Activated CD8-positive, alpha-beta T cell treated with anti-CD3 and anti-CD28 coated beads for 36 hours (primary cell): ENCODE measurements around the gene MYL7. TPM values are rescaled to one million over a fixed set of nuclear protein-coding genes. Genes with fewer than 3 reads are reported as not detected.

Experiments used
- ATAC-seq: fragments of 200-7000 bp; cut with Tn5 transposase; one replicate; pipeline ENCODE4 v1.10.0; 2021; ENCODE audit warnings: mild to moderate bottlenecking, moderate library complexity
- CTCF ChIA-PET: fragments of 350-600 bp; sonication (Branson Sonifier 250); formaldehyde crosslinking; loops from one replicate; lab custom pipeline; 2021; ENCODE audit warnings: antibody characterized with exemption; lab: Charles Lee
- POLR2A ChIA-PET: fragments of 350-600 bp; sonication (Branson Sonifier 250); formaldehyde crosslinking; loops from one replicate; lab custom pipeline; 2021; ENCODE audit warnings: antibody characterized with exemption; lab: Charles Lee
- DNase-seq: peaks from one replicate; pipeline ENCODE4 v3.0.0-alpha.2; 2020
- H3K27ac Mint-ChIP-seq: one replicate; pipeline ENCODE4 v1.8.0; 2021; ENCODE audit warnings: mild to moderate bottlenecking, mixed read lengths
- H3K27me3 Mint-ChIP-seq: one replicate; pipeline ENCODE4 v1.8.0; 2021; ENCODE audit warnings: mixed read lengths
- H3K36me3 Mint-ChIP-seq: one replicate; pipeline ENCODE4 v1.8.0; 2021; ENCODE audit warnings: low read depth, mixed read lengths
- H3K4me1 Mint-ChIP-seq: one replicate; pipeline ENCODE4 v1.8.0; 2021; ENCODE audit warnings: low read depth, mixed read lengths
- H3K4me3 Mint-ChIP-seq: one replicate; pipeline ENCODE4 v1.8.0; 2021; ENCODE audit warnings: mild to moderate bottlenecking, moderate library complexity, mixed read lengths
- H3K9me3 Mint-ChIP-seq: one replicate; pipeline ENCODE4 v1.8.0; 2021; ENCODE audit warnings: mixed read lengths
- CTCF ChIP-seq: fragments of 200-600 bp; IDR thresholded peaks from one replicate; pipeline ENCODE4 v1.8.0; 2022; ENCODE audit warnings: antibody characterized with exemption, mild to moderate bottlenecking
- intact Hi-C: fragments of 100-400 bp; cut with micrococcal nuclease; formaldehyde crosslinking; loops from one replicate; pipeline ENCODE4 v1.10.0; 2022
- total RNA-seq, 2 experiments: library from RNA; stranded (reverse); gene quantifications; one replicate each; pipeline ENCODE4 v1.2.3, GENCODE V29; 2021

The MYL7 gene
- total RNA-seq, 2 experiments from 2014 or later = not detected

GRCh38 chr7:44152971-44153947 lies 12.1 kb upstream of the MYL7 start:
- H3K9me3 Mint-ChIP-seq = no peaks in the 10 kb centered on the region
- ChIA-PET CTCF (no interaction called here), POLR2A (no interaction called here)
- DNase-seq = no peak
- no peaks in the 10 kb centered on the region for H3K4me1 Mint-ChIP-seq
- no peaks in the 10 kb centered on the region for H3K27me3 Mint-ChIP-seq
- H3K4me3 Mint-ChIP-seq = no peak overlapping the region
- TF ChIP-seq CTCF = no peak
- intact Hi-C loops = no loop called here
- no peaks in the 10 kb centered on the region for H3K36me3 Mint-ChIP-seq
- ATAC-seq = no peak
- no peak overlapping the region for H3K27ac Mint-ChIP-seq

DNA sequence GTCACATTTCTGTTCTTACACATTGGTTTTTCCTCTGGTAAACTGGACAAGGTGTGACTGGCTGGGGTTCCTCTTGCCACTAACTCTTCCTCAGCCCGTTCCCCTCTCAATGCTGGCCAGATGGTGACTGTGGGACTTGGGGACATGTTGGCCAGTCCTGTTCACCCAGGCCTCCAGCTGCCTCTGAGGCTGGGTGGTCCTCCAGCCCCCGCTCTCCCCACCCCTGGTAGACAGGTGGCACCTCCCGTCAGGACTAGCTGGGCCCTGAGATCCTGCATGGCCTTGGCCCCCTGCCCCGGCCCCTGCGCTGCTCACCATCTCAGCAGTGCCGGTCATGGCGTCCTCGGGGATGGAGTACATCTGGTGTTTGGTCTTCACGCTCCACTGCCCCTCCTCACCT lies 10.8 kb upstream of the MYL7 start:
- no peaks in the 10 kb centered on the region for H3K4me1 Mint-ChIP-seq
- CTCF ChIA-PET = no interaction called here
- H3K27me3 Mint-ChIP-seq = no peaks in the 10 kb centered on the region
- intact Hi-C loops = no loop called here
- no peaks in the 10 kb centered on the region for H3K36me3 Mint-ChIP-seq
- POLR2A ChIA-PET = no interaction called here
- no peak overlapping the region for H3K27ac Mint-ChIP-seq
- no peak for DNase-seq
- no peak for ATAC-seq
- H3K9me3 Mint-ChIP-seq = no peaks in the 10 kb centered on the region
- H3K4me3 Mint-ChIP-seq = no peak overlapping the region
- no peak for TF ChIP-seq CTCF

DNA sequence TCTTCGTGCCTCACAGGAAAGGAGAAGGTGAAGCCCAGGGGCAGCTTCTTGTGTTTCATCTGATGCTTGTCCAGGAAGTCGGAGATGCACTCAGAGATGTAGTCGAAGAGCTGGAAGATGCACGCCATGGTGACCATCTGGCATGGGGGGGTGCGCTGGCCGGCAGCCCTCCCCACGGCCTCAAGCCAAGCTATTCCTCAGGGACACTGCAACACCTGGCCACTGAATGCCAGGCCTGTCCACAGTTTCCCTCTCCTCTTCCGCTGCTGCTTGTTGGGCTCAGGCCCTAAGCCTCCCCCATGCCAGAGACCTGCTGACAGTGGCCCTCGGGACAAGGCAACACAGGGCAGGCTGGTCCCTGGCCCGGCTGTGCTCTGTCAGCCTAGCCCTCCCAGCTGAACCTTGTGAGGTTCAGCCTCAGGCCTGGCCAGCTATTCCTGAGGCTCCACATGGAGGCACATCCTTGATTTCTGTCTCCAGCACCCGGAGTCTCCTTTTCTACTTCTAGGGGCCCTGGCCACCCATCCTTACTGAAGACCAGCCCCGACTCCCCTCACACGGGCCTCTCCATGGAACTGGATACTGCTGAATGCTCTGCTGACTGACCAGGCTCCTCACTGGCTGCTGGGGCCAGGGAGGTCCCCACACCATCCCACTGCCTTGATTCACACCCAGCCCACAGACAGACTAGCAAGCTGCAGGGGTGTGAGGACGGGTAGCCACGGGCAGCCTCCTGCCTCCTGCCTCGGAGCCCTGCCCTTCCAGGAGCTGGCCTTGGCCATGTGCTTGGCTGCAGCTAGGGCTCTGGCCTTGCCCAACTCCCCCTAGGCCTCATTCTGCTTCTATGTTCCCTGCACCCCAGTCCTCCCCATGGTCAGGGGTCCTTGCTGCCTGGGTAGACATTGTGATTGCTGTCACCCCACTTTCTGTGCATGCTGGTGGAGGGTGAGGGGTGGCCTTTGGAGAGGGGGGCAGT lies 10.1 kb upstream of the MYL7 start:
- Mint-ChIP-seq H3K9me3 (no peaks in the 10 kb centered on the region), H3K36me3 (no peaks in the 10 kb centered on the region), H3K4me1 (peaks cover 4% of the 10 kb centered on the region), H3K4me3 (no peak overlapping the region), H3K27ac (no peak overlapping the region), H3K27me3 (no peaks in the 10 kb centered on the region)
- ChIA-PET POLR2A (no interaction called here), CTCF (no interaction called here)
- DNase-seq (no peak), ATAC-seq (no peak)
- no peak for TF ChIP-seq CTCF
- intact Hi-C loops = no loop called here

DNA sequence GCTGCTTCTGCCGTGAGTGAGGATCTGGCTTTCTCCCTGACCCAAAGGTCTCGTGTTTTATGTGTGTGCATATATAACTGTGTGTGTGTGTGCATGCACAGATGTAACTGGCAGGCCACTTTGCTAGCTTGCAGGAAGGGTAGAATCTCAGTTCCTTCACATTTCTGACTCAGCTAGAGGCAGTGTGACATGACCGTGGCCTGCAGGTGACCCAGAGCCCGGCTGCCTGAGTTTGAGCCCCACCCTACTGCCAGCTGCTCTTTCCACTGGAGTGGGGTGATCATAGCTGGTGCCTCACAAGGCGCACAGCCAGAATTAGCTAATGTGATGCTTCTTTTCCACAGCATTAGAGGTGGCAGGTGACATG lies 9.3 kb upstream of the MYL7 start:
- intact Hi-C loops = no loop called here
- Mint-ChIP-seq H3K9me3 (no peaks in the 10 kb centered on the region), H3K4me3 (no peak overlapping the region), H3K27me3 (no peaks in the 10 kb centered on the region), H3K4me1 (peaks cover 5% of the 10 kb centered on the region), H3K36me3 (no peaks in the 10 kb centered on the region), H3K27ac (no peak overlapping the region)
- no peak for DNase-seq
- ChIA-PET POLR2A (no interaction called here), CTCF (no interaction called here)
- no peak for TF ChIP-seq CTCF
- ATAC-seq = no peak
